ENCODE data around the gene UNG. TPM values are rescaled to one million over a fixed set of nuclear protein-coding genes. Genes with fewer than 3 reads are reported as not detected.

The UNG gene
- total RNA-seq, 1 donor from 2014 or later, result 49.3 TPM

DNA sequence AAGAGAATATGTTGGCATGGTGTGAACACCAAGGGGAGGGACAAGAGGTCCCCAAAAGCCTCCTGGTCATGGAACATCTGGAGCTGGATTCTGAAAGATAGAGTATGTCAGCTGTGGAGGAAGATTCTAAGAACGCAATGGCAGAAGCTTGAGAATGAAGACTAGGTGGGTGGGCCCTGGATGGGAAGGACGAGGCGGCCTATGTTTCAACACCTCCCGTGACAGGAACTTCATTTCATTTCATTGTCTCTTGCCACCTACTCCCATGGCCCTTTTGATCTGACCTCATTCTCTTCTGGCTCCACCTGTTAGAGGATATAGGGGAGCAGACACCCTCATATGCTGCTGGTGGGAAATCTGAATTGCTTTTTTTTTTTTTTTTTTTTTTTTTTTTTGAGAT is 3.3 kb downstream of the UNG start:
- Histone ChIP-seq H3K27me3 (ENCODE audit: control insufficient read depth, insufficient read depth, low read length) (no peaks in the 10 kb centered on the region), H3K4me3 (ENCODE audit: low read depth, low read length) (no peak overlapping the region), H3K36me3 (ENCODE audit: control insufficient read depth, insufficient read depth, low read length) (no peaks in the 10 kb centered on the region)
- DNase-seq (ENCODE audit: low read depth), result no peak
- TF ChIP-seq CTCF (IDR thresholded peaks at IDR 0.05; ENCODE audit: insufficient read depth, low read length, poor library complexity, severe bottlenecking), result no peak

DNA sequence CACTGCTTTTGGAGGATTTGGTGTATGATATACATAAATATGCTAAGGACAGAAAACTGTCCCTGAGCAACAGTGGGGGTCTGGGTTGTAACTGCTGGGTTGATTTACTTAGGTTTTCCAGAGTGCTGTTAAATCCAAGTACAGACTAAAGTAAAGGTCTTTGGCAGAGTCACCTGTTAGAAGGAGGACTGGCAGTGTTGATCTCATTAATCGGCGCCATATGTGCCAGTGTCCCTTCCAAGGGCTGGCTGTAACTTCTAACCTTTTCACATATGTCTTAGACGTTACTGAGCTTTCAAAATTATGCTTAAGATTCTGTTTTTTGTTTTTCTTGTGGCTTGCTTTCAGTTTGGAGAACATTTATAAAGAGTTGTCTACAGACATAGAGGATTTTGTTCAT is 5.1 kb downstream of the UNG start:
- Histone ChIP-seq H3K4me3 (ENCODE audit: low read depth, low read length) (no peak overlapping the region), H3K27me3 (ENCODE audit: control insufficient read depth, insufficient read depth, low read length) (no peaks in the 10 kb centered on the region), H3K36me3 (ENCODE audit: control insufficient read depth, insufficient read depth, low read length) (no peaks in the 10 kb centered on the region)
- TF ChIP-seq CTCF (IDR thresholded peaks at IDR 0.05; ENCODE audit: insufficient read depth, low read length, poor library complexity, severe bottlenecking), result no peak
- DNase-seq (ENCODE audit: low read depth), result no peak

GRCh38 chr12:109105176-109105575 is 7.8 kb downstream of the UNG start:
- Histone ChIP-seq H3K27me3 (ENCODE audit: control insufficient read depth, insufficient read depth, low read length) (no peaks in the 10 kb centered on the region), H3K4me3 (ENCODE audit: low read depth, low read length) (no peak overlapping the region), H3K36me3 (ENCODE audit: control insufficient read depth, insufficient read depth, low read length) (no peaks in the 10 kb centered on the region)
- no peak for TF ChIP-seq CTCF (IDR thresholded peaks at IDR 0.05; ENCODE audit: insufficient read depth, low read length, poor library complexity, severe bottlenecking)
- DNase-seq (ENCODE audit: low read depth), result no peak

DNA sequence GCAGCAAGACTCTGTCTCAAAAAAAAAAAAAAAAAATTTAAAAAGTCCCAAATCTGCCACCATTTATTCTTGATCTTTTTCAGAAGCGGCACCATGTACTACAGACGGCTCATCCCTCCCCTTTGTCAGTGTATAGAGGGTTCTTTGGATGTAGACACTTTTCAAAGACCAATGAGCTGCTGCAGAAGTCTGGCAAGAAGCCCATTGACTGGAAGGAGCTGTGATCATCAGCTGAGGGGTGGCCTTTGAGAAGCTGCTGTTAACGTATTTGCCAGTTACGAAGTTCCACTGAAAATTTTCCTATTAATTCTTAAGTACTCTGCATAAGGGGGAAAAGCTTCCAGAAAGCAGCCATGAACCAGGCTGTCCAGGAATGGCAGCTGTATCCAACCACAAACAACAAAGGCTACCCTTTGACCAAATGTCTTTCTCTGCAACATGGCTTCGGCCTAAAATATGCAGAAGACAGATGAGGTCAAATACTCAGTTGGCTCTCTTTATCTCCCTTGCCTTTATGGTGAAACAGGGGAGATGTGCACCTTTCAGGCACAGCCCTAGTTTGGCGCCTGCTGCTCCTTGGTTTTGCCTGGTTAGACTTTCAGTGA is 12.5 kb downstream of the UNG start:
- DNase-seq (ENCODE audit: low read depth), result no peak
- TF ChIP-seq CTCF (IDR thresholded peaks at IDR 0.05; ENCODE audit: insufficient read depth, low read length, poor library complexity, severe bottlenecking), result no peak
- no peak overlapping the region for H3K4me3 ChIP-seq (ENCODE audit: low read depth, low read length)
- H3K27me3 ChIP-seq (ENCODE audit: control insufficient read depth, insufficient read depth, low read length), result no peaks in the 10 kb centered on the region
- H3K36me3 ChIP-seq (ENCODE audit: control insufficient read depth, insufficient read depth, low read length), result no peaks in the 10 kb centered on the region

- no peaks in the 10 kb centered on the region for H3K36me3 ChIP-seq (ENCODE audit: control insufficient read depth, insufficient read depth, low read length)
- DNase-seq (ENCODE audit: low read depth), result no peak
- no peaks in the 10 kb centered on the region for H3K27me3 ChIP-seq (ENCODE audit: control insufficient read depth, insufficient read depth, low read length)
- H3K4me3 ChIP-seq (ENCODE audit: low read depth, low read length), result peak overlapping the region; percentile 56
- no peak for TF ChIP-seq CTCF (IDR thresholded peaks at IDR 0.05; ENCODE audit: insufficient read depth, low read length, poor library complexity, severe bottlenecking)
Measured at GRCh38 chr12:109110988-109111495, 13.6 kb downstream of the UNG start.

Data from kidney epithelial cell (primary cell).